GM21825 (cell line): Measurements from ENCODE around the gene GTF2H1.
"Not testable (repeated sequence)": the region's sequence is repeated elsewhere in the genome, so short reads cannot be mapped to it uniquely, and the experiment has no call there.

ENCODE experiments used
- ATAC-seq: cut with Tn5 transposase; IDR thresholded peaks from one replicate; pipeline ENCODE4 v1.9.1; 2021; ENCODE audit warnings: mild to moderate bottlenecking, moderate library complexity; ENCODE audit not compliant: unreplicated experiment

The GTF2H1 gene

GRCh38 chr11:18317551-18317950, 4.8 kb upstream of the GTF2H1 start:
- ATAC-seq: no peak

GRCh38 chr11:18319914-18320313, 2.5 kb upstream of the GTF2H1 start:
- ATAC-seq: no peak

- no peak for ATAC-seq
Measured at GRCh38 chr11:18320617-18321016, 1.8 kb upstream of the GTF2H1 start.

GRCh38 chr11:18321578-18321968, 794 bp upstream of the GTF2H1 start:
- peak; percentile 6 for ATAC-seq

DNA sequence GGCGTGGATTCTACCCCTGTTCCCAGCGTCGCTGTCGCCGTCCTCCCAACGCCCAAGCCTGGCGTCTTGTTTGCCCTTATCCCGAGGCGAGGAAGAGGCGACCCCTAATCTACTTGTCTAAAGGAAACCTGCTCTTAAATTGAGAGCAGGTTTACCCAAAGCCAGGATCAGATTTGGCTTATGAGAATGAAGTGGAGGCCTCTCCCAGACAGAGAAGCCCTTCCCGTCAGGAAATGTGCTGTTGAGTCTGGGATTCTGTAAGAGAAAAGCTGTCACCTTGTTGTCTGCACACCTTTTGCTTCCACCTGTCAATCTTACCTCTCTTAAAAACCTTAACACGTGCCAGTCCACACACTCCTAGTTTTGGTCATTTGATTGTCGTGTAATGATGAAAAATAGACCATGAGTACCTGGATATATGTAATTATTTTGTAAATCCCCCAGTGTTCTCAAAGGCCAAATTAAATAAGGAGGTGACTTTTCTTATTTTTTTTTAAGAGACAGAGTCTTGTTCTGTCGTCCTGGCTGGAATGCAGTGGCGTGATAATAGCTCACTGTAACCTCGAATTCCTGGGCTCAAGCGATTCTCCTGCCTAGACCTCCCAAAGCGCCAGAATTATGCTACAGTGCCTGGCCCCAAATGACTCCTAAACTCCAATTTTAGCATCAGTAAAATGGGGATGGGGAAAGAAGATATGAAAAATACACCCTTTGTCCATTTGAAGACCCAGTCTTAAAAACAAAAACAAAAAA, 627 bp downstream of the GTF2H1 start:
- ATAC-seq: no peak

- not testable (repeated sequence) for ATAC-seq
Measured at GRCh38 chr11:18323881-18324280, 1.5 kb downstream of the GTF2H1 start.

DNA sequence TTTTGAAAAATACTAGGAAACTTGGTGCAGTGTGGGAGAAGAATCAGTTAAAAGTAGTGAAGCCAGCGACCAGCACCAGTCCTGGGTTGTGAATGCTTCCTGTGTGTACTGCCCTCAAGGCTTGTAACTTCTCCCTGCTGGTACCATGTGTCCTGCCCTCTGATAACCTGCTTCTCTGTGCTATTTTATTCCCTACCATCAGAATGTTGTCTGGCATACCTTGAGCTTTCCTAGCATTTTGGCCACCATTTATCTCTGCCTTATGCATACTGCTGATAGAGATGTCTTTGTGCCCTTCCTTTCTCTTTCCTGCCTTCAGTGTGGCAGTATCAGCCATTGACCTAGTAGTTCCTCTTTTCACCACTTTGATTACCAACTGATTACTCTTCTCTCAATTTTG, 2.0 kb downstream of the GTF2H1 start:
- ATAC-seq: no peak

GRCh38 chr11:18329196-18329870, 7.0 kb downstream of the GTF2H1 start:
- peak; percentile 64 for ATAC-seq

GRCh38 chr11:18330921-18331320, 8.6 kb downstream of the GTF2H1 start:
- ATAC-seq: no peak

- ATAC-seq: no peak
Measured at GRCh38 chr11:18332302-18332701, 9.9 kb downstream of the GTF2H1 start.

DNA sequence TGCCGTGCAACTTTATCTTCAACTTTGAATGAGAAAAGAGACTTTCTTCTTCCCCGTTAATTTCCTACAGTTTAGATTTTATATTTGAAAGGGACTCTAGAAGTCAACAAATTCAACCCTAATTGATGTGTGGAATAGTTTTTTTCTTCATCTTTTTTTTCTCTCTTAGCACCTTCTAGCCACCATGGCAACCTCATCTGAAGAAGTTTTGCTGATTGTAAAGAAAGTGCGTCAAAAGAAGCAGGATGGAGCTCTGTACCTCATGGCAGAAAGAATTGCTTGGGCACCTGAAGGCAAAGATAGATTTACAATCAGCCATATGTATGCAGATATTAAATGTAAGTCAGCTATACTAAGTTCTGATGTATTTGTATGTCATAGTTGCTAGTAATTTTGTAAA, 10.5 kb downstream of the GTF2H1 start:
- ATAC-seq: no peak

GRCh38 chr11:18347471-18348125, 25.2 kb downstream of the GTF2H1 start:
- no peak for ATAC-seq

- no peak for ATAC-seq
Measured at GRCh38 chr11:18352581-18352980, 30.2 kb downstream of the GTF2H1 start.

- ATAC-seq: no peak
Measured at GRCh38 chr11:18358646-18359045, 36.3 kb downstream of the GTF2H1 start.

DNA sequence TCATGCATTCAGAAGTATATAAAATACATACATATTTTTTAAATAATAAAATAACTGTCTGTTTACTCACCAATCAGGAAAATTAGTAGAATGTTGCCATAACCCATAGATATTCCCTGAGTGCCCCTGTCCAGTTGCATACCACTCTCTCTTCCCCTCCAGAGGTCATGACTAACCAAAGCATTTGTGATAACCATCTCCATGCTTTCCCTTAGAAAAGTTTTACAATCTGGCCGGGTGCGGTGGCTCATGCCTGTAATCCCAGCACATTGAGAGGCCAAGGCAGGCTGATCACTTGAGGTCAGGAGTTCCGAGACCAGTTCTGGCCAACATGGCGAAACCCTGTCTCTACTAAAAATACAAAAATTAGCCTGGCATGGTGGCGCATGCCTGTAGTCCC, 38.8 kb downstream of the GTF2H1 start:
- no peak for ATAC-seq

GRCh38 chr11:18364495-18365073, 42.2 kb downstream of the GTF2H1 start:
- ATAC-seq: no peak

DNA sequence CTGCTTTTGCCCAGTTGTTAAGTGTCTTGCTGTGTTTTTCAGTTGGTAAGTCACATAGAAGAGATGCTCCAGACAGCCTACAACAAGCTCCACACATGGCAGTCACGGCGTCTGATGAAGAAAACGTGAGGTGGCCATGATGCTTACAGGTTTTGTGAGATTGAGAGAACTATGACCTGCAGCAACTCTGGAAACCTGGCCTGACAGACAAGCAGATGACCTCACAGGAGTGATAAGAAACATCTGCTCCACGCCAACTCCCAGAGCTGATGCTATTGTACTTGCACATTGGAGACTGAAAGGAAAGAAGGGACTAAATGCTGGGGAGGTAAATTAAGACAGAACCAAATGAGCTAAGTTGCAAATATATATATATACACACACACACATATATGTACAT, 43.4 kb downstream of the GTF2H1 start:
- no peak for ATAC-seq

GRCh38 chr11:18366286-18366685, 43.9 kb downstream of the GTF2H1 start:
- no peak for ATAC-seq

GRCh38 chr11:18367431-18367830, 45.1 kb downstream of the GTF2H1 start:
- no peak for ATAC-seq

DNA sequence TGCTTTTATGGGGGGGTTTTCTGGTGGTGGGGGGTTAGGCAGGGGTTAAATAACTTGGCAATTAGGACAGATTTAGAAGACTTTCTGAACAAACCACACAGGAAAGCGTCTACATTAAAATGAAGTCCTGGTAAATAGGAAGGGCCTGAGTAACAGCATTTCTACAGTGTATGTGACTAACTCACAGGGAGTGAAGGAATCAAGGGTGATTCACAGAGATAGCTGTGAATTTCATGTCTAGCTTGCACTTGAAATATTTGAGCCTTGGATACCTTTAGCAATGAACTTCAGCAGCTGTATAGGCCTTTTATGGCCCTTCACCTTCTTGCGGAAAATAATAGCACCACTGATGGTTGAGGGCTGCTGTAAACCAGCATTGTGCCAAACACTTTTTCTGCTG, 45.9 kb downstream of the GTF2H1 start:
- ATAC-seq: no peak

GRCh38 chr11:18369398-18369797, 47.0 kb downstream of the GTF2H1 start:
- ATAC-seq: no peak

- ATAC-seq: no peak
Measured at GRCh38 chr11:18371279-18371678, 48.9 kb downstream of the GTF2H1 start.
